HEK293T (cell line): ENCODE data around the gene CGN.

Source experiments
- CTCF ChIA-PET: fragments of 350-600 bp; formaldehyde crosslinking; extraction: SDS; loops from one replicate; lab custom pipeline; 2021; ENCODE audit warnings: antibody characterized with exemption, inconsistent platforms; lab: Yijun Ruan, JAX
- POLR2A ChIA-PET: fragments of 350-600 bp; formaldehyde crosslinking; extraction: SDS; loops from one replicate; lab custom pipeline; 2020; ENCODE audit warnings: antibody characterized with exemption, inconsistent platforms; lab: Yijun Ruan, JAX
- DNase-seq: peaks from one replicate; pipeline ENCODE4 v3.0.0; 2012; ENCODE audit warnings: mixed read lengths; ENCODE audit errors: extremely low spot score
- ARNT ChIP-seq: fragments of 450-650 bp; IDR thresholded peaks from 2 replicates; pipeline ENCODE4 v1.6.1; 2017; ENCODE audit warnings: mild to moderate bottlenecking
- BHLHE40 ChIP-seq: fragments of 450-650 bp; IDR thresholded peaks from 2 replicates; pipeline ENCODE4 v1.6.1; 2016; ENCODE audit warnings: mild to moderate bottlenecking, moderate library complexity, borderline replicate concordance
- CTBP1 ChIP-seq: fragments of 450-650 bp; IDR thresholded peaks from 2 replicates; pipeline ENCODE4 v1.6.1; 2016; ENCODE audit warnings: borderline replicate concordance
- ELF4 ChIP-seq: fragments of 450-650 bp; IDR thresholded peaks from 2 replicates; pipeline ENCODE4 v1.6.1; 2017; ENCODE audit warnings: antibody characterized with exemption
- FOXA1 ChIP-seq: fragments of 450-650 bp; IDR thresholded peaks from 2 replicates; pipeline ENCODE4 v1.6.1; 2016; ENCODE audit warnings: mild to moderate bottlenecking
- FOXK2 ChIP-seq: fragments of 450-650 bp; IDR thresholded peaks from 2 replicates; pipeline ENCODE4 v1.6.1; 2016; ENCODE audit warnings: mild to moderate bottlenecking
- FOXM1 ChIP-seq: fragments of 450-650 bp; IDR thresholded peaks from 2 replicates; pipeline ENCODE4 v1.6.1; 2017; ENCODE audit warnings: mild to moderate bottlenecking, borderline replicate concordance
- HDGF ChIP-seq: fragments of 450-650 bp; IDR thresholded peaks from 2 replicates; pipeline ENCODE4 v1.6.1; 2017; ENCODE audit warnings: antibody characterized with exemption, borderline replicate concordance
- L3MBTL2 ChIP-seq: fragments of 450-650 bp; conservative IDR thresholded peaks from 2 replicates; pipeline ENCODE4 v1.6.1; 2016; ENCODE audit warnings: mild to moderate bottlenecking
- LEF1 ChIP-seq: fragments of 450-650 bp; IDR thresholded peaks from 2 replicates; pipeline ENCODE4 v1.6.1; 2017; ENCODE audit warnings: mild to moderate bottlenecking, borderline replicate concordance
- NFRKB ChIP-seq: fragments of 450-650 bp; IDR thresholded peaks from 2 replicates; pipeline ENCODE4 v1.6.1; 2016; ENCODE audit warnings: mild to moderate bottlenecking, moderate library complexity
- PKNOX1 ChIP-seq: fragments of 450-650 bp; IDR thresholded peaks from 2 replicates; pipeline ENCODE4 v1.6.1; 2016
- SP1 ChIP-seq: fragments of 450-650 bp; IDR thresholded peaks from 2 replicates; pipeline ENCODE4 v1.6.1; 2017
- SUZ12 ChIP-seq: fragments of 450-650 bp; IDR thresholded peaks from 2 replicates; pipeline ENCODE4 v1.6.1; 2016; ENCODE audit warnings: mild to moderate bottlenecking
- TARDBP ChIP-seq: fragments of 450-650 bp; IDR thresholded peaks from 2 replicates; pipeline ENCODE4 v1.6.1; 2016
- ZNF384 ChIP-seq: fragments of 450-650 bp; IDR thresholded peaks from 2 replicates; pipeline ENCODE4 v1.6.1; 2016

The CGN gene, protein sequence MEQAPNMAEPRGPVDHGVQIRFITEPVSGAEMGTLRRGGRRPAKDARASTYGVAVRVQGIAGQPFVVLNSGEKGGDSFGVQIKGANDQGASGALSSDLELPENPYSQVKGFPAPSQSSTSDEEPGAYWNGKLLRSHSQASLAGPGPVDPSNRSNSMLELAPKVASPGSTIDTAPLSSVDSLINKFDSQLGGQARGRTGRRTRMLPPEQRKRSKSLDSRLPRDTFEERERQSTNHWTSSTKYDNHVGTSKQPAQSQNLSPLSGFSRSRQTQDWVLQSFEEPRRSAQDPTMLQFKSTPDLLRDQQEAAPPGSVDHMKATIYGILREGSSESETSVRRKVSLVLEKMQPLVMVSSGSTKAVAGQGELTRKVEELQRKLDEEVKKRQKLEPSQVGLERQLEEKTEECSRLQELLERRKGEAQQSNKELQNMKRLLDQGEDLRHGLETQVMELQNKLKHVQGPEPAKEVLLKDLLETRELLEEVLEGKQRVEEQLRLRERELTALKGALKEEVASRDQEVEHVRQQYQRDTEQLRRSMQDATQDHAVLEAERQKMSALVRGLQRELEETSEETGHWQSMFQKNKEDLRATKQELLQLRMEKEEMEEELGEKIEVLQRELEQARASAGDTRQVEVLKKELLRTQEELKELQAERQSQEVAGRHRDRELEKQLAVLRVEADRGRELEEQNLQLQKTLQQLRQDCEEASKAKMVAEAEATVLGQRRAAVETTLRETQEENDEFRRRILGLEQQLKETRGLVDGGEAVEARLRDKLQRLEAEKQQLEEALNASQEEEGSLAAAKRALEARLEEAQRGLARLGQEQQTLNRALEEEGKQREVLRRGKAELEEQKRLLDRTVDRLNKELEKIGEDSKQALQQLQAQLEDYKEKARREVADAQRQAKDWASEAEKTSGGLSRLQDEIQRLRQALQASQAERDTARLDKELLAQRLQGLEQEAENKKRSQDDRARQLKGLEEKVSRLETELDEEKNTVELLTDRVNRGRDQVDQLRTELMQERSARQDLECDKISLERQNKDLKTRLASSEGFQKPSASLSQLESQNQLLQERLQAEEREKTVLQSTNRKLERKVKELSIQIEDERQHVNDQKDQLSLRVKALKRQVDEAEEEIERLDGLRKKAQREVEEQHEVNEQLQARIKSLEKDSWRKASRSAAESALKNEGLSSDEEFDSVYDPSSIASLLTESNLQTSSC

DNA sequence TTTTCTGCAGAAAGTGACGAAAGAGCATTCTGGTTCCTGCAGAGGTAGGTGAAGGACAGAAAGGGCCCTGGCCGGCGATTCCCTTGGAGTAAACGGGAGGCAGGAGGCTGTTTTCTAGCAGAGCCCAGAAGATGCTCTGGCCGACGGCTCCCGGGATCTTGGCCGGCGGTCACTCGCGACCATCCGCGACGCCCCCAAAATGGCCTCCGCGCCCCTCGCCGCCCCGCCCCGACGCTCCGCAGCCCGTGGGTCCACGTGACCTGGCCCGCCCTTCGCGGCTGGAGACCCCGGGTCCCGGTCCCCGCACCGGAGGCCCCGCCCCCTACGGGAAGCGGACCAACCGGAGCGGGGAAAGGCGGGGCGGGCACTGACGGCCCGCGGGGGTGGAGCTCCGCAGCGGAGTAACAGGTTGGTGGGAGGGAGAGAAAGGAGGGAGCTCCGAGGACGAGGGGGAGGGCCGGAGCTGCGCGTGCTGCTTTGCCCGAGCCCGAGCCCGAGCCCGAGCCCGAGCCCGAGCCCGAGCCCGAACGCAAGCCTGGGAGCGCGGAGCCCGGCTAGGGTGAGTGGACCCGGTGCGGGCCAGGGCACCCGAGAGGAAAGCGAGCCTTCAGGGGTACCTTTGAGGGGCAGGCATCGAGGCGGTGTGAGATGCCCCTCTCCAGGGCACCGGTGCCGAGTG lies at the start of gene CGN:
Gene CGN (plus strand): TSS at position 431 of the 679 bp plus-strand sequence. CDS start 7,133 bp downstream, outside the sequence.
- ChIA-PET CTCF (interaction anchor here (0.6 to 1.7 kb wide), 5 partner anchors 9 to 1239 kb away, joined by 3 to 5 read pairs (median 3); partner anchors contain the start of gene TUFT1), POLR2A (interaction anchor here (0.5 to 2.6 kb wide), 27 partner anchors 8 to 291 kb away, joined by 3 to 22 read pairs (median 3); partner anchors contain the start of genes POGZ, PSMB4, SELENBP1 and TUFT1)
- peak; percentile 96 for DNase-seq
- no peak for TF ChIP-seq FOXM1
- TF ChIP-seq L3MBTL2: peak; percentile 53

GRCh38 chr1:151461694-151462093 lies 49.5 kb upstream of the CGN start:
- TF ChIP-seq PKNOX1 (no peak), NFRKB (no peak), CTBP1 (no peak), L3MBTL2 (no peak), ARNT (no peak), HDGF (no peak), FOXA1 (no peak), ZNF384 (no peak), TARDBP (no peak), LEF1 (no peak), FOXK2 (no peak), FOXM1 (no peak), BHLHE40 (no peak), ELF4 (no peak), SP1 (no peak), SUZ12 (no peak)
- CTCF ChIA-PET: no interaction called here
- no peak for DNase-seq
- POLR2A ChIA-PET: interaction anchor here (4.6 kb wide), 1 partner anchor 13 kb away, joined by 22 read pairs; no protein-coding TSS in a partner anchor

DNA sequence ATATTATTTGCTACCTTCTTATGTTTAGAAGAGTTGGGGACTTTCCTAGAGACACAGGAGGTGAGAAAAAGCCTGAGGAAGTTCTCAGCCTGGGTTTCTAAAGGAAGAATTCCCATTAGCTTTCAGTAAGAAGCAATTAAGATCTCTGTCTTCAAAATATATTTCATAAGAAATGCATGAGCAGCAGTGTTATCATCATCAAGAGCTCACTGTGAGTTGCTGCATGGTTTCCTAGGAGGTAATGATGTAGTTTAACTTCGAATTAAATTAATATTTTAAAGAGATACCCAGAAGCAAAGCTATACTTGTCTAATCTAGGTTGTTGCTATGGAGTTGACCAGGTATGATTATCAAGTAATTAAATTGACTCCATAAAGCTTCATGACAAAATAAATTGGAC lies 46.2 kb upstream of the CGN start:
- TF ChIP-seq FOXA1 (no peak), BHLHE40 (no peak)
- POLR2A ChIA-PET: interaction anchor here (1.5 to 2.8 kb wide), 2 partner anchors 10 to 46 kb away, joined by 6 to 11 read pairs; partner anchors contain the start of gene CGN
- CTCF ChIA-PET: interaction anchor here (0.7 kb wide), 1 partner anchor 13 kb away, joined by 3 read pairs; no protein-coding TSS in a partner anchor
- DNase-seq: no peak

DNA sequence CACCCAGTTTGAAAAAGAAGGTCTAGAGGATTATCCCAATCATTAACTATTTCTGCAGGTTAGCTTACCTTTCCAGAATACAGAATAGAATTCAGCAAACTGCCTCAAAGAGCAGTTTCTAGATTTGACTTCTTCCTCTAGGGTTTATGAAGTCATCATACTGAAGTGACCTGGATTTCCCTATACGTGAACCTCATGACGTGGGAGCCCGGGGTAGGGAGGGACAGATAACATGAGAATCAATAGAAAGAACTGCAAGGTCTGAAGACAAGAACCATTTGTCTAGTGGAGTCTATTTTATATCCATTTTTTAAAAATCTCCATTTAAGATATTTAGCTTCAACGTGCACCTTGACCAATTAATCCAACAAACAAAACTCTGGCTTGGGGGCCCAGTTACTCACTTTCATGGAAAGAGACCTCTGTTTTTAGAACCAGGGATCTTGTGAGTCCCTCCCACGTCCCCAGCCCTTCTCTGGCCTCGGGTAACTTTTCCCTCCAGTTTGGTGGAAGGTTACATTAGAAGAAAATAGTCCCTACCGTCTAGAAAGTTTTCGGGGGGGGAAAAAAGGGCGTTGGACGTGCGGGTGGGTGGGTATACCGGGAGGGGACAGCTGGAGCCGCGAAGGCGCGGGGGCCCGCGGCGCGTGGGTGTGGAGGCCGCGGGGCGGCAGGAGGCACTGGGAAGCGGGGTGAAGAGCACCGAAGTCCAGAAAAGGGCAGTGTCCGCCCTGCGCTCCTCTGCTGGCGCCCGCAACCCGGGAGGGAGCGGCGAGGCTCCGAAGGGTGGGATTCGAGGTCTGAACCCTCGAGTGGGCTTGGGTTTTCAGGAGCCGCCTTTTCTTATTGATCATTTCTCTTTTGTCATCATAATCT lies 38.1 kb upstream of the CGN start:
- ChIA-PET POLR2A (interaction anchor here (0.6 to 4.6 kb wide), 2 partner anchors 13 to 38 kb away, joined by 3 to 22 read pairs; partner anchors contain the start of genes CGN and POGZ), CTCF (no interaction called here)
- 0 out of 2 replicates have a peak, but pooled peaks have one; percentile 17 for TF ChIP-seq L3MBTL2
- no peak for TF ChIP-seq CTBP1
- no peak for DNase-seq

DNA sequence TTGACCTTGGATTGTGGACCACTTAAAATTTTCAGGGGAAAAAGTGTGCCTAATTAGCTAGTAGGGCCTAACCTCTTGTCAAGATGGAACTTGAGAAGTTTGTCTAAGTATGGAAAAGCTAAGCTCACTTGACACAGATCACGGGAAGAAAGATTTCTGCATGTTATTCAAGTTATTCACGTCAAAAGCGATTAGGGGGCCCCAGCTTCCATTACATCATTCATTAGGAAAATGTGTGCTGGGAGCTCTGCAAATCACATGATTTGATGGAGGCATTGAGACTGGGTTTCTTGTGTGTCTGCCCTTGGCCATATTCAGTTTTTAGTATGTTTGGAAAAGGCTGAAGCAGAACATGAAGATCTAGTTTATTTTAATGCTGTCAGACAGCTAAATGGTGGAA lies 36.4 kb upstream of the CGN start:
- DNase-seq: no peak
- CTCF ChIA-PET: interaction anchor here (0.6 to 1.5 kb wide), 3 partner anchors 11 to 31 kb away, joined by 3 to 5 read pairs (median 3); no protein-coding TSS in a partner anchor
- TF ChIP-seq LEF1: no peak
- no peak for TF ChIP-seq NFRKB
- no peak for TF ChIP-seq ARNT
- no peak for TF ChIP-seq ELF4
- no peak for TF ChIP-seq HDGF
- POLR2A ChIA-PET: interaction anchor here (0.9 to 4.6 kb wide), 4 partner anchors 10 to 36 kb away, joined by 3 to 22 read pairs (median 10); partner anchors contain the start of genes CGN and POGZ

DNA sequence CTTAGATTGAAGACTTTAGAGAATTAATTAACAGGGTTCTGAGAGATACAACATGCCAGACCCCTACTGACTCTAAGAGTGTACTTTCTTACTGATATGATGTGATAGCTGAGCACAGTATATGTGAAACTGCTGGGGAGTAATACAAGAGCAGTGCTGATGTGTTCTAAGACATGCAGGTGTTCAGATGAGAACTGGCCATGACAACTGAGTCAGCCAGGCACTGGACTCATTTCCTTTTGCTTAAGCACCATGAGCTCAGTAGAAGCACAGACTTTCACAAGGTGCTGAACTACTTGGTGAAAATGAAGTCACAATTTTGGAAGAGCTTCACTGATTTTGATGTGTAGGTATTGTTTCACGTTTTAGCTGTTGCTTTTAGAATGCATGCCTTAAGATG lies 36.0 kb upstream of the CGN start:
- TF ChIP-seq FOXM1: no peak
- POLR2A ChIA-PET: interaction anchor here (0.6 to 4.6 kb wide), 6 partner anchors 11 to 75 kb away, joined by 3 to 22 read pairs (median 5); partner anchors contain the start of genes CGN and POGZ
- no peak for DNase-seq
- CTCF ChIA-PET: interaction anchor here (0.6 to 1.5 kb wide), 3 partner anchors 10 to 31 kb away, joined by 3 to 5 read pairs (median 3); no protein-coding TSS in a partner anchor
